Renal pelvis (tissue), 4 donors: ENCODE results near the gene DPYD. TPM values are rescaled to one million over a fixed set of nuclear protein-coding genes. Genes with fewer than 3 reads are reported as not detected.
A peak's percentile ranks its signal among the peaks of the same experiment; 100 is the strongest.

ENCODE experiments used
- DNase-seq: peaks from one replicate; pipeline ENCODE4 v3.0.0-alpha.2; 2013
- polyA plus RNA-seq, 3 donors: library from polyadenylated mRNA; unstranded; fragments of 120-200 nt; gene quantifications; one replicate each; pipeline ENCODE4 v1.2.1, GENCODE V29; 2013; ENCODE audit not compliant: insufficient read length in 3 of 3

Gene DPYD
- polyA plus RNA-seq, 3 donors = 9.8 to 13.8 (median 12.2) TPM

GRCh38 chr1:97849345-97850340, 71.2 kb downstream of the DPYD start:
- peak; percentile 30 for DNase-seq

- no peak for DNase-seq
These were observed 75.0 kb downstream of the DPYD start for GRCh38 chr1:97845805-97846204.

- no peak for DNase-seq
These were observed 76.2 kb downstream of the DPYD start for GRCh38 chr1:97844552-97845089.

GRCh38 chr1:97841338-97841737, 79.5 kb downstream of the DPYD start:
- DNase-seq = no peak

GRCh38 chr1:97837161-97837560, 83.7 kb downstream of the DPYD start:
- no peak for DNase-seq

- no peak for DNase-seq
These were observed 85.9 kb downstream of the DPYD start for GRCh38 chr1:97834899-97835298.

GRCh38 chr1:97833881-97834280, 87.0 kb downstream of the DPYD start:
- no peak for DNase-seq

- DNase-seq = peak; percentile 31
These were observed 88.4 kb downstream of the DPYD start for GRCh38 chr1:97832481-97832880.

- DNase-seq = no peak
These were observed 92.9 kb downstream of the DPYD start for GRCh38 chr1:97827887-97828286.

- DNase-seq = no peak
These were observed 94.0 kb downstream of the DPYD start for GRCh38 chr1:97826820-97827219.

- DNase-seq = no peak
These were observed 96.2 kb downstream of the DPYD start for GRCh38 chr1:97824624-97825023.

GRCh38 chr1:97824200-97824599, 96.6 kb downstream of the DPYD start:
- no peak for DNase-seq

GRCh38 chr1:97820470-97821188, 100.2 kb downstream of the DPYD start:
- peak; percentile 34 for DNase-seq

- no peak for DNase-seq
These were observed 103.9 kb downstream of the DPYD start for GRCh38 chr1:97816927-97817326.

- no peak for DNase-seq
These were observed 106.0 kb downstream of the DPYD start for GRCh38 chr1:97814804-97815203.

GRCh38 chr1:97814121-97814520, 106.7 kb downstream of the DPYD start:
- no peak for DNase-seq

GRCh38 chr1:97812076-97812475, 108.8 kb downstream of the DPYD start:
- no peak for DNase-seq

GRCh38 chr1:97806996-97807520, 113.8 kb downstream of the DPYD start:
- no peak for DNase-seq

GRCh38 chr1:97806326-97806725, 114.5 kb downstream of the DPYD start:
- DNase-seq = no peak

GRCh38 chr1:97805093-97805492, 115.7 kb downstream of the DPYD start:
- DNase-seq = no peak

- DNase-seq = no peak
These were observed 117.8 kb downstream of the DPYD start for GRCh38 chr1:97803026-97803425.

- no peak for DNase-seq
These were observed 118.8 kb downstream of the DPYD start for GRCh38 chr1:97802011-97802410.
